PFSK-1 (cell line): Measurements from ENCODE around the gene TRIM10.
A peak's percentile ranks its signal among the peaks of the same experiment; 100 is the strongest.

ENCODE experiments used
- POLR2AphosphoS5 ChIP-seq: IDR thresholded peaks from 2 replicates; pipeline ENCODE4 v1.6.1; 2012; ENCODE audit warnings: low read depth, mild to moderate bottlenecking, control low read depth, low read length, moderate library complexity
- SIN3A ChIP-seq: IDR thresholded peaks from 2 replicates; pipeline ENCODE4 v1.6.1; 2012; ENCODE audit warnings: mild to moderate bottlenecking, low read length, moderate library complexity, borderline replicate concordance; ENCODE audit not compliant: insufficient read depth
- TAF1 ChIP-seq: IDR thresholded peaks from 2 replicates; pipeline ENCODE4 v1.6.1; 2012; ENCODE audit warnings: low read length, control low read depth, borderline replicate concordance; ENCODE audit not compliant: insufficient read depth
- TF ChIP-seq, protein P1 (sequence below), 2 experiments: IDR thresholded peaks; 2 replicates each; pipeline versions ENCODE4 v1.6.1 to v1.8.0; 2011 to 2012; ENCODE audit warnings: low read depth in 2 of 2, low read length in 2 of 2, control low read depth in 1 of 2, inconsistent platforms in 1 of 2, mild to moderate bottlenecking in 1 of 2, moderate library complexity in 1 of 2; ENCODE audit not compliant: insufficient read depth in 1 of 2

DNA sequence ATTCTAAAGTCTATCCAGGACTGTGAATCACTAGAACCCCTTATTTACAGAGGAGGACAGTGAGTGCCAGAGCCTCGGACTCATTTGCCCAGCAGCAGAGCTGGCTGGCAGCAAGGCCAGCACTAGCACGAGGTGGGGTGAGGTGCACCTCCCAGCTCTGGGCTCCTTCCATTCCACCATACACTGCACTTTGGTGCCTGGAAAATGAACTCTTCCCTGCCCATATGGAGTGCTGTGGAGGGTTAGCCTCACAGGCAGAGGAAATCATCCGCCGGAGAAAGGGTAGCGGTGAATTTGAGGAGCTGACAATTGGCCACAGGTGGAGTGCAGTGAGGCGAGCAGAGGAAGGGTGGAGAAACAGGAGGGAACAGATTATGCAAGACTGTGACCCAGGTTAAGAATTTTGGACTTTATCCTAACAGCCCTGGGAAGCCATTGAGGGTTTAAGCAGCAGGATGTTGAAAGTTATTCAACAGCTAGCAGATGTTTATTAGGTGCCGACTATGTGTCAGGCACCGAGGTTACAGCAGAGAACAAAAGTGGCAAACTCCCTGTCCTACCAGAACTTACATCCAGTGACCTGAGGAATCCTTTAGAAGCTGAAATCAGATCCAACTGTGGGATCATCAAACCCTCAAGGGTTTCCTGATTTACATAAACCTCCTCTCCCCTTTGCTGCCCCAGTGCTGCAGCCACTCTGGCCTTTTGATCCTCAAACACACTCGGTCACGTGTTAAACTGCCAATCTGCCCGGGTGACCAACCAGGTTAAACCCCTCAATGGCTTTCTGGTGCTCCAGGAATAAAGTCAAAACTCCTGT lies 46.0 kb upstream of the TRIM10 start:
- TF ChIP-seq TAF1: no peak
- TF ChIP-seq, protein P1, sequence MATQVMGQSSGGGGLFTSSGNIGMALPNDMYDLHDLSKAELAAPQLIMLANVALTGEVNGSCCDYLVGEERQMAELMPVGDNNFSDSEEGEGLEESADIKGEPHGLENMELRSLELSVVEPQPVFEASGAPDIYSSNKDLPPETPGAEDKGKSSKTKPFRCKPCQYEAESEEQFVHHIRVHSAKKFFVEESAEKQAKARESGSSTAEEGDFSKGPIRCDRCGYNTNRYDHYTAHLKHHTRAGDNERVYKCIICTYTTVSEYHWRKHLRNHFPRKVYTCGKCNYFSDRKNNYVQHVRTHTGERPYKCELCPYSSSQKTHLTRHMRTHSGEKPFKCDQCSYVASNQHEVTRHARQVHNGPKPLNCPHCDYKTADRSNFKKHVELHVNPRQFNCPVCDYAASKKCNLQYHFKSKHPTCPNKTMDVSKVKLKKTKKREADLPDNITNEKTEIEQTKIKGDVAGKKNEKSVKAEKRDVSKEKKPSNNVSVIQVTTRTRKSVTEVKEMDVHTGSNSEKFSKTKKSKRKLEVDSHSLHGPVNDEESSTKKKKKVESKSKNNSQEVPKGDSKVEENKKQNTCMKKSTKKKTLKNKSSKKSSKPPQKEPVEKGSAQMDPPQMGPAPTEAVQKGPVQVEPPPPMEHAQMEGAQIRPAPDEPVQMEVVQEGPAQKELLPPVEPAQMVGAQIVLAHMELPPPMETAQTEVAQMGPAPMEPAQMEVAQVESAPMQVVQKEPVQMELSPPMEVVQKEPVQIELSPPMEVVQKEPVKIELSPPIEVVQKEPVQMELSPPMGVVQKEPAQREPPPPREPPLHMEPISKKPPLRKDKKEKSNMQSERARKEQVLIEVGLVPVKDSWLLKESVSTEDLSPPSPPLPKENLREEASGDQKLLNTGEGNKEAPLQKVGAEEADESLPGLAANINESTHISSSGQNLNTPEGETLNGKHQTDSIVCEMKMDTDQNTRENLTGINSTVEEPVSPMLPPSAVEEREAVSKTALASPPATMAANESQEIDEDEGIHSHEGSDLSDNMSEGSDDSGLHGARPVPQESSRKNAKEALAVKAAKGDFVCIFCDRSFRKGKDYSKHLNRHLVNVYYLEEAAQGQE (IDR thresholded peaks at IDR 0.05; ENCODE audit: insufficient read depth in 1 of 2, low read depth in 2 of 2, low read length in 2 of 2): 0 out of 4 replicates have a peak, but pooled peaks of 1 of the 2 experiments have one; percentile 37
- no peak for TF ChIP-seq POLR2AphosphoS5
- TF ChIP-seq SIN3A: 0 out of 2 replicates have a peak, but pooled peaks have one; percentile 66
